NCI-H460 (cell line): Measurements from ENCODE around the gene TXNDC8. TPM values are rescaled to one million over a fixed set of nuclear protein-coding genes. Genes with fewer than 3 reads are reported as not detected.
A peak's percentile ranks its signal among the peaks of the same experiment; 100 is the strongest.
"Not testable (repeated sequence)": the region's sequence is repeated elsewhere in the genome, so short reads cannot be mapped to it uniquely, and the experiment has no call there.

ENCODE experiments used
- DNase-seq: peaks from one replicate; pipeline ENCODE4 v3.0.0-alpha.2; 2016; ENCODE audit warnings: low read depth; ENCODE audit errors: extremely low read depth
- total RNA-seq: library from RNA; depleted of rRNA; stranded (reverse); fragments of >200 nt; shearing (Covaris generic); gene quantifications from 2 replicates; pipeline ENCODE4 v1.2.3, GENCODE V29; 2014

Gene TXNDC8
- total RNA-seq, 1 experiment from 2014 or later: not detected

- DNase-seq: no peak
Observed at GRCh38 chr9:110328763-110329162, 8.9 kb downstream of the TXNDC8 start.

GRCh38 chr9:110327716-110328115 is 9.9 kb downstream of the TXNDC8 start:
- DNase-seq: no peak

DNA sequence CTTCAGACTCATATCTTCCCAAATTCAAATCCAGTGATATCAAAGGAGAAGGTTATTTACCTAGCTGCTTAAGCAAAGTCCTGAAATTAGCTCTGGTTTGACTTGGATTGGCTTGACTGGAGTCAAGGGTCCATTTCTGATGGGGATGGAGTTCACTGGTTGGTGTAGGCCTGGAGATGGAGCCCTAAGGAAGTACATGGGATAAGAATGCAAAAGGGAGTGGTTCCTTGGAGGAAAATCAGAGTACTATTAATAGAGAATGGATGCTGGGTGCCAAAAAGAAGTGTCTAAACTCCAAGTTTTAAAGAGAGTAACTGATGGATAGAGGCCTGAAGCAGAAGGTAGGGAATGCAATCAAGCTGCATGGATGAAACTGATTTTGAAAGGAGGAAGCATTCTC is 13.8 kb downstream of the TXNDC8 start:
- no peak for DNase-seq

- no peak for DNase-seq
Observed at GRCh38 chr9:110320651-110321445, 16.8 kb downstream of the TXNDC8 start.

DNA sequence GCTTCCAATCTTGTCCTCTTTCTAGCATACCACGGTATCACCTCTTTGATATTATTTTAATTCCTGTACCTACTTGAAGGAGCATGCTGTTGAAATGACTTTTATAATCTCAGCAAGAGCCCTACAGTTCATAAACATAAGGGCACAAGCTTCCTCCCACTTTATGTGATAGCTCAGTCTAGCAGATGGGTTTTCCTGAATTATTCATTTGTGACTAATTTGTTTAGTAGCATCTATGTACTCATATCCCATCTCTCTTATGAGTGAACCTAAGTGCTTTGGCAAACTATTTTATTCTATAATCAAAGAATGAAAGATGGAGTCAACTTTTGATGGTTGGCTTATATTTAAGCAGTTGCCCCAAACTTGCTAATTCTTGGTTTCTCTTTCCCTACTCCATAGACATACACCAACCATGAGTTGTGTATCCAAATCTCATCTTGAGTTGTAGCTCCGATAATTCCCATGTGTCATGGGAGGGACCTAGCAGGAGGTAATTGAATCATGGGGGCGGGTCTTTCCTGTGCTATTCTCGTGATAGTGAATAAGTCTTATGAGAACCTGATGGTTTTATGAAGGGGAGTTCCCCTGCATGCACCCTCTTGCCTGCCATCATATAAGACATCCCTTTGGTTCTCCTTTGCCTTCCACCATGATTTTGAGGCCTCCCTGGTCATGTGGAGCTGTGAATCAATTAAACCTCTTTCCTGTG is 17.7 kb downstream of the TXNDC8 start:
- DNase-seq: no peak

DNA sequence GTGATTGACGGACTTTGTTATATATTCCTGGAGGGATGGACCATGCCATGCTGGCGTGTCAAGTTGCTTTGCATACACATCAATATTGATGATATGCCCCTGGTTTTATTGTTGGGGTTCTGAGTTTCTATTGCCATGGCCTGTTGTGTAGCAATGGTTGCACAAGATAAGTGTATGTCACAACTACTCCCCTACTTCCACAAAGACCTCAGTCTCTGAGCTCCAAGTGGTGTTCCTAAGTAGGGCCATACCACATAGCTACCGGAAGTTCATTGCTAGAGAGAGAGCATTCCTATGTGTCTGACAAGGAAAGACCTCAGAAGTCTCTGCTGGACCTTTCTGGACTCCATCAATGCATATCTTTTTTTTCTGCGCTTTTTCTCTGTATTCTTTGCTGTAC is 19.8 kb downstream of the TXNDC8 start:
- no peak for DNase-seq

GRCh38 chr9:110316261-110317075 is 21.2 kb downstream of the TXNDC8 start:
- no peak for DNase-seq

DNA sequence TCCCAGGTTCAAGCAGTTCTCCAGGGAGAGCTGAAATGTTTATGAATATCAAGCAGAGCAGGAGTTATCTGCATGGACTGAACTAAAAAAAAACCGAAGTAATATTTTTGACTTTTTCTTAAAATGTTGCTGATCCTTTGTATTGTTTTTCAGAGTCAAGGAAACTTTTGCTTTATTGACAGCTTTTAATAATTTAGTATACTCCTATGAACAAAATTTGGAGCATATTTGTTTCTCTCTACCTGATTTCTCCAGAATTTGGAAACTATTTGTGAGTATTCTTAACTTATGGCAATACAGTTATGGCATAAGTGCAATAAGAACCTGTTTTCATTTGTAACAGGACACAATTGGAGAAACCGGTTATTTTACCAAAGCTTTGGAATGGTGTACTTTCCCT is 25.7 kb downstream of the TXNDC8 start:
- DNase-seq: not testable (repeated sequence)

DNA sequence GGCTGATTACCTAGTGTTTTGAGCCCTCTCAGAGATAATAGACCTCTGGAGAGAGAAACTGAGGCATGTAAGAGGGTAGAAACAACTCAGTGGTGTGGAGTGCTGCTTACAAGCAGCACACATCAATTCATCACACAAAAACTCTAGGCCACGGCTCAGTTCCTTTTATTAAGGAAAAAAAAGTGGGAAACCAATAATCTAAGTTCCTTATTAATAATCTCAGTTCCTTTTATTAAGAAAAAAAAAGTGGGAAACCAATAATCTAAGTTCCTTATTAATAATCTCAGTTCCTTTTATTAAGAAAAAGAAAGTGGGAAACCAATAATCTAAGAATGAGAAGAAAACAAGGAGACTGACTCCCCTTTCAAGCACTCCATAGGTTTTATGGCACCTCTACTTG is 28.0 kb downstream of the TXNDC8 start:
- DNase-seq: no peak

DNA sequence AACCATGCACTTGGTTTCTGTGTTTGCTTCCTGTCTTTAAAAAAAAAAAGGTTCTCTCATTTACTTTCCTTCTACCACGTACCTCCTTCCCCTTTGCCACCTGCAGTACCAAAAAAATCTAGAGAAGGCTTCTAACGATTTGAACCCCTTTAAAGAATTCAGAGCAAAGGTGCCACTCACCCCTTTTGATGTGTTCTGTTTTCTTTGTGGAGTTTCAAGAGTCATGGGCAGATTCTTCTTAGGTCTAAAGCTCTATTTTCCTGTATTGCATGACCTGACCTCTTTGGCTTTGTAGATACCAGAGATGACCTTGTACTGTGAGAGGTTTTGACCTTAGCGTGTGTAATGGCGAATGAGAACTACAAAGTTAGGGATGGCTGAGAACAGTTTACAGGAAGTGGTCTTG is 29.0 kb downstream of the TXNDC8 start:
- no peak for DNase-seq

GRCh38 chr9:110307191-110307590 is 30.5 kb downstream of the TXNDC8 start:
- no peak for DNase-seq

DNA sequence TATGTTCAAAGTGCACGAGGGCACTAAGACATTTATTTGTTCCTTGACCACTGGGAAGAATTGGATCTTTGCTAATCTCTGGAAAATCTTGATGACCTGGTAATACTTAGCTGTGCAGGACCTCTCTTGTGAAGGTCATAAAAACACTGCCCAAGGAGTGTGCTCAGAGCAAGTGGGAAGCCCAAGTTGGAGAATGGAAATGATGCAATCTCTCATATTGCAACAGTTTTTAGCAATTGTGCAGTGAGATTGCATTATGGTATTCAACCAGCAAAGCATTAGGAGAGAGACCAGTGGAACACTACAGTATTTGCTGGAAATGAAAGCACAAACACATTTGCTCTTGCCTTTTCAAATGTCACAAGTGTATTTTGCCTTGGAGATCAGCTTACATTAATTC is 34.5 kb downstream of the TXNDC8 start:
- DNase-seq: peak; percentile 14

DNA sequence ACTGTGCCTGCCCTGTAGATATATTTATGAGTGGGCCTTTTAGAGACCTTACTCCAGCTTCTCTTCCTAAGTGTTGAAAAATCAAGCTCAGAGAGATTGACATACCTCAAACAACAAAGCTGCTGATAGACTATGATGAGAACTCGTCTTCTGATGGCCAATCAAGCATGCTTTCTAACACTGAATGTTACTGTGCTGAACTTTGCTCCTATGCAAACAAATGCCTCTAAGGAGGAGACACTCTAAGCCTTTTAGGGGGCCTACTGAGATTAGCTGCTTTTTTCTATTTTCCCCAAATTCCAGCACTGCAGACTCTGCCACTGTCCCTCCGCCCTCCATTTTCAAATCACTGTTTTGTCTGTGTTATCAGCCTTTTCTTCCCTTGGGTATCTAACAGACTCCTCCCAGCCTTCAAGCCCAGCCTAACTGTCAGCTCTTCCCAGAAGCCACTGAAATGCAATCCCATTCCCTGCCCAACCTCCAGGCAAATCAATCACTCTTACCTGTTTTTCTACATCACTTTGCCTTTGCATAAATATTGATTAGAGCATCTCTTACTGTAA is 39.5 kb downstream of the TXNDC8 start:
- DNase-seq: no peak

GRCh38 chr9:110293248-110293647 is 44.4 kb downstream of the TXNDC8 start:
- DNase-seq: no peak

GRCh38 chr9:110291921-110292557 is 45.6 kb downstream of the TXNDC8 start:
- no peak for DNase-seq

GRCh38 chr9:110290001-110290400 is 47.7 kb downstream of the TXNDC8 start:
- no peak for DNase-seq

GRCh38 chr9:110288503-110288902 is 49.2 kb downstream of the TXNDC8 start:
- DNase-seq: no peak

DNA sequence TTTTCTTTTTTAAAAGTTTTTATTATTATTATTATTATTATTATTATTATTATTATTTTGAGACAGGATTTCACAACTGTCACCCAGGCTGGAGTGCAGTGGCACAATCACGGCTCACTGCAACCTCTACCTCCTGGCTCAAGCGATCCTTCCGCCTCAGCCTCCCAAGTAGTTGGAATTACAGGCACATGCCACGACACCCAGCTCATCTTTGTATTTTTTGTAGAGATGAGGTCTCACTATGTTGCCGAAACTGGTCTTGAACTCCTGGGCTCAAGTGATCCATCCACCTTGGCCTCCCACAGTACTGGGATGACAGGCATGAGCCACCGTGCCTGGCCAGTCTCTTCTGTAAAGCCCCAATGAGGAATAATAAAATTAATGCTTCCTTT is 50.4 kb downstream of the TXNDC8 start:
- DNase-seq: no peak

- no peak for DNase-seq
Observed at GRCh38 chr9:110284211-110284844, 53.3 kb downstream of the TXNDC8 start.

GRCh38 chr9:110283751-110284150 is 53.9 kb downstream of the TXNDC8 start:
- DNase-seq: no peak
